Tibial nerve (tissue), 4 donors: Measurements from ENCODE around the gene BCKDHB.

Experiments used
- EP300 ChIP-seq, 2 donors: sonication (generic); formaldehyde crosslinking; IDR thresholded peaks; one replicate each; pipeline ENCODE4 v1.6.1; 2017; ENCODE audit warnings: antibody characterized with exemption in 2 of 2, mild to moderate bottlenecking in 1 of 2
- POLR2A ChIP-seq, 2 donors: fragments of 450-650 bp; IDR thresholded peaks; one replicate each; pipeline ENCODE4 v1.6.1; 2017; ENCODE audit warnings: antibody characterized with exemption in 2 of 2, mild to moderate bottlenecking in 2 of 2, moderate library complexity in 2 of 2
- TF ChIP-seq, protein P1 (sequence below), 5 experiments: fragments of 200-600 bp in 3 of 5; fragments of 450-650 bp in 2 of 5; sonication (generic) in 3 of 5; IDR thresholded peaks; one replicate each; pipeline ENCODE4 v1.5.1; 2016 to 2019; ENCODE audit warnings: antibody characterized with exemption in 5 of 5, mild to moderate bottlenecking in 3 of 5, moderate library complexity in 2 of 5

GRCh38 chr6:80151635-80152034 lies 45.2 kb downstream of the BCKDHB start:
- TF ChIP-seq, protein P1, sequence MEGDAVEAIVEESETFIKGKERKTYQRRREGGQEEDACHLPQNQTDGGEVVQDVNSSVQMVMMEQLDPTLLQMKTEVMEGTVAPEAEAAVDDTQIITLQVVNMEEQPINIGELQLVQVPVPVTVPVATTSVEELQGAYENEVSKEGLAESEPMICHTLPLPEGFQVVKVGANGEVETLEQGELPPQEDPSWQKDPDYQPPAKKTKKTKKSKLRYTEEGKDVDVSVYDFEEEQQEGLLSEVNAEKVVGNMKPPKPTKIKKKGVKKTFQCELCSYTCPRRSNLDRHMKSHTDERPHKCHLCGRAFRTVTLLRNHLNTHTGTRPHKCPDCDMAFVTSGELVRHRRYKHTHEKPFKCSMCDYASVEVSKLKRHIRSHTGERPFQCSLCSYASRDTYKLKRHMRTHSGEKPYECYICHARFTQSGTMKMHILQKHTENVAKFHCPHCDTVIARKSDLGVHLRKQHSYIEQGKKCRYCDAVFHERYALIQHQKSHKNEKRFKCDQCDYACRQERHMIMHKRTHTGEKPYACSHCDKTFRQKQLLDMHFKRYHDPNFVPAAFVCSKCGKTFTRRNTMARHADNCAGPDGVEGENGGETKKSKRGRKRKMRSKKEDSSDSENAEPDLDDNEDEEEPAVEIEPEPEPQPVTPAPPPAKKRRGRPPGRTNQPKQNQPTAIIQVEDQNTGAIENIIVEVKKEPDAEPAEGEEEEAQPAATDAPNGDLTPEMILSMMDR (IDR thresholded peaks at IDR 0.05) = no peak
- no peak for TF ChIP-seq EP300 (IDR thresholded peaks at IDR 0.05)
- TF ChIP-seq POLR2A (IDR thresholded peaks at IDR 0.05) = no peak
